Trophoblast cell (in vitro differentiated cells and primary cell): ENCODE results near the gene ABR.

ENCODE experiments used
- DNase-seq, 2 donors: peaks; one replicate each; pipeline ENCODE4 v3.0.0-alpha.2; 2016
- H2AFZ ChIP-seq: 2 replicates; pipeline ENCODE4 v1.6.1; 2013; ENCODE audit warnings: low read length, moderate library complexity, mild to moderate bottlenecking; ENCODE audit not compliant: insufficient read depth, poor library complexity
- H2AK5ac ChIP-seq: 2 replicates; pipeline ENCODE4 v1.6.1; 2013; ENCODE audit warnings: mild to moderate bottlenecking, low read length
- H2BK120ac ChIP-seq: 2 replicates; pipeline ENCODE4 v1.6.1; 2013; ENCODE audit warnings: low read length, mild to moderate bottlenecking, moderate library complexity; ENCODE audit not compliant: insufficient read depth, poor library complexity
- H2BK12ac ChIP-seq: 2 replicates; pipeline ENCODE4 v1.6.1; 2013; ENCODE audit warnings: mild to moderate bottlenecking, low read length, moderate library complexity
- H2BK5ac ChIP-seq: 2 replicates; pipeline ENCODE4 v1.6.1; 2013; ENCODE audit warnings: low read length, low read depth, moderate library complexity, mild to moderate bottlenecking; ENCODE audit not compliant: poor library complexity
- H3K14ac ChIP-seq: 2 replicates; pipeline ENCODE4 v1.6.1; 2013; ENCODE audit warnings: mild to moderate bottlenecking, low read length
- H3K18ac ChIP-seq: 2 replicates; pipeline ENCODE4 v1.6.1; 2013; ENCODE audit warnings: mild to moderate bottlenecking, low read length
- H3K23ac ChIP-seq: 2 replicates; pipeline ENCODE4 v1.6.1; 2013; ENCODE audit warnings: low read length
- H3K27ac ChIP-seq: 2 replicates; pipeline ENCODE4 v1.5.1; 2013; ENCODE audit warnings: low read depth, mild to moderate bottlenecking, inconsistent platforms, low read length, moderate library complexity
- H3K27me3 ChIP-seq: 2 replicates; pipeline ENCODE4 v1.6.1; 2013; ENCODE audit warnings: inconsistent platforms, mild to moderate bottlenecking, low read length, moderate library complexity; ENCODE audit not compliant: insufficient read depth
- H3K36me3 ChIP-seq, 2 experiments: 1 replicate in 1 of 2; 2 replicates in 1 of 2; pipeline ENCODE4 v1.6.1; 2013; ENCODE audit warnings: low read length in 2 of 2, mild to moderate bottlenecking in 2 of 2, moderate library complexity in 1 of 2; ENCODE audit not compliant: insufficient read depth in 2 of 2, control insufficient read depth in 1 of 2
- H3K4ac ChIP-seq: 2 replicates; pipeline ENCODE4 v1.6.1; 2013; ENCODE audit warnings: low read depth, mild to moderate bottlenecking, low read length, moderate library complexity
- H3K4me1 ChIP-seq, 2 experiments: 1 replicate in 1 of 2; 2 replicates in 1 of 2; pipeline ENCODE4 v1.6.1; 2013; ENCODE audit warnings: low read length in 2 of 2, mild to moderate bottlenecking in 2 of 2, moderate library complexity in 1 of 2; ENCODE audit not compliant: insufficient read depth in 2 of 2, control insufficient read depth in 1 of 2
- H3K4me2 ChIP-seq: 2 replicates; pipeline ENCODE4 v1.6.1; 2013; ENCODE audit warnings: inconsistent platforms, mild to moderate bottlenecking, low read length, moderate library complexity
- H3K4me3 ChIP-seq: 2 replicates; pipeline ENCODE4 v1.5.1; 2013; ENCODE audit warnings: mild to moderate bottlenecking, low read depth, low read length, inconsistent platforms
- H3K79me1 ChIP-seq: one replicate; pipeline ENCODE4 v1.6.1; 2013; ENCODE audit warnings: low read length
- H3K79me2 ChIP-seq: 2 replicates; pipeline ENCODE4 v1.6.1; 2013; ENCODE audit warnings: low read length, mild to moderate bottlenecking; ENCODE audit not compliant: control insufficient read depth, insufficient read depth, poor library complexity
- H3K9ac ChIP-seq: 2 replicates; pipeline ENCODE4 v1.6.1; 2013; ENCODE audit warnings: mild to moderate bottlenecking, low read length
- H3K9me3 ChIP-seq: 2 replicates; pipeline ENCODE4 v1.6.1; 2013; ENCODE audit warnings: low read depth, mild to moderate bottlenecking, control low read depth, inconsistent platforms, low read length; ENCODE audit not compliant: insufficient read depth
- H4K12ac ChIP-seq: 2 replicates; pipeline ENCODE4 v1.6.1; 2013; ENCODE audit warnings: low read depth, mild to moderate bottlenecking, low read length, moderate library complexity
- H4K8ac ChIP-seq: 2 replicates; pipeline ENCODE4 v1.6.1; 2013; ENCODE audit warnings: low read depth, mild to moderate bottlenecking, low read length, moderate library complexity
- H4K91ac ChIP-seq: one replicate; pipeline ENCODE4 v1.6.1; 2013; ENCODE audit warnings: low read depth, mild to moderate bottlenecking, low read length, moderate library complexity
- WGBS: extraction: QIAGEN DNeasy Blood & Tissue Kit; methylation state at CpG from one replicate; pipeline ENCODE4 v1.1.7; 2013; ENCODE audit warnings: missing lambda C conversion rate; ENCODE audit not compliant: insufficient read length, insufficient coverage; ENCODE audit errors: extremely low coverage; 5-methylcytosine and 5-hydroxymethylcytosine counted together

ABR gene

GRCh38 chr17:992933-993332, 186.8 kb downstream of the ABR start:
- no peak overlapping the region for H3K18ac ChIP-seq
- no peak overlapping the region for H3K4me3 ChIP-seq
- peaks cover 5% of the 10 kb centered on the region for H3K79me2 ChIP-seq
- H2BK120ac ChIP-seq = no peak overlapping the region
- no peak overlapping the region for H3K4me2 ChIP-seq
- H3K79me1 ChIP-seq = peaks cover 6% of the 10 kb centered on the region
- no peak overlapping the region for H3K23ac ChIP-seq
- H2AFZ ChIP-seq = no peak overlapping the region
- no peak overlapping the region for H4K91ac ChIP-seq
- H3K14ac ChIP-seq = no peak overlapping the region
- peaks cover 0 to 2% of the 10 kb centered on the region in 2 experiments for H3K4me1 ChIP-seq
- peaks cover 1% of the 10 kb centered on the region for H3K9me3 ChIP-seq
- H3K4ac ChIP-seq = no peak overlapping the region
- no peak for DNase-seq
- no peak overlapping the region for H2AK5ac ChIP-seq
- H2BK12ac ChIP-seq = no peak overlapping the region
- H3K27me3 ChIP-seq = no peaks in the 10 kb centered on the region
- no peak overlapping the region for H2BK5ac ChIP-seq
- WGBS = no CpG with 5 or more reads among the region's 13 CpGs
- H3K27ac ChIP-seq = no peak overlapping the region
- no peak overlapping the region for H3K9ac ChIP-seq
- H4K12ac ChIP-seq = no peak overlapping the region
- no peak overlapping the region for H4K8ac ChIP-seq
- H3K36me3 ChIP-seq = no peaks in the 10 kb centered on the region

- no peak overlapping the region for H2BK120ac ChIP-seq
- H4K91ac ChIP-seq = no peak overlapping the region
- no peak overlapping the region for H3K4me3 ChIP-seq
- H3K36me3 ChIP-seq = no peaks in the 10 kb centered on the region
- no peak overlapping the region for H3K18ac ChIP-seq
- H2AFZ ChIP-seq = no peak overlapping the region
- peaks cover 1% of the 10 kb centered on the region for H3K9me3 ChIP-seq
- peaks cover 0 to 3% of the 10 kb centered on the region in 2 experiments for H3K4me1 ChIP-seq
- no peaks in the 10 kb centered on the region for H3K27me3 ChIP-seq
- no CpG with 5 or more reads among the region's 11 CpGs for WGBS
- H2BK12ac ChIP-seq = no peak overlapping the region
- H3K4ac ChIP-seq = no peak overlapping the region
- H3K79me2 ChIP-seq = no peaks in the 10 kb centered on the region
- no peak overlapping the region for H3K27ac ChIP-seq
- H4K12ac ChIP-seq = no peak overlapping the region
- no peak overlapping the region for H3K9ac ChIP-seq
- H3K23ac ChIP-seq = no peak overlapping the region
- no peaks in the 10 kb centered on the region for H3K79me1 ChIP-seq
- H2AK5ac ChIP-seq = no peak overlapping the region
- no peak overlapping the region for H2BK5ac ChIP-seq
- no peak overlapping the region for H3K4me2 ChIP-seq
- no peak overlapping the region for H3K14ac ChIP-seq
- DNase-seq = no peak
- H4K8ac ChIP-seq = no peak overlapping the region
These were observed 191.2 kb downstream of the ABR start for GRCh38 chr17:988561-988960.

- Histone ChIP-seq H2BK5ac (no peak overlapping the region), H2BK12ac (no peak overlapping the region), H4K8ac (no peak overlapping the region), H3K79me1 (no peaks in the 10 kb centered on the region), H3K27ac (no peak overlapping the region), H3K18ac (no peak overlapping the region), H3K79me2 (no peaks in the 10 kb centered on the region), H3K23ac (no peak overlapping the region), H3K36me3 (no peaks in the 10 kb centered on the region), H3K9ac (no peak overlapping the region), H4K12ac (no peak overlapping the region), H3K14ac (no peak overlapping the region), H3K4me2 (no peak overlapping the region), H3K9me3 (peaks cover 1% of the 10 kb centered on the region), H3K4me3 (no peak overlapping the region), H2AK5ac (no peak overlapping the region), H4K91ac (no peak overlapping the region), H3K4me1 (peaks cover 0 to 3% of the 10 kb centered on the region in 2 experiments), H3K27me3 (no peaks in the 10 kb centered on the region), H2AFZ (no peak overlapping the region), H2BK120ac (no peak overlapping the region), H3K4ac (no peak overlapping the region)
- no CpG with 5 or more reads among the region's 15 CpGs for WGBS
- DNase-seq = no peak
These were observed 191.8 kb downstream of the ABR start for GRCh38 chr17:987931-988330.

- Histone ChIP-seq H2BK120ac (no peak overlapping the region), H4K91ac (no peak overlapping the region), H3K23ac (no peak overlapping the region), H3K4me2 (no peak overlapping the region), H3K4ac (no peak overlapping the region), H3K79me1 (no peaks in the 10 kb centered on the region), H2AK5ac (no peak overlapping the region), H3K9me3 (peaks cover 1% of the 10 kb centered on the region), H2BK12ac (no peak overlapping the region), H3K27ac (no peak overlapping the region), H2BK5ac (no peak overlapping the region), H2AFZ (no peak overlapping the region), H3K4me1 (peaks cover 0 to 3% of the 10 kb centered on the region in 2 experiments), H3K18ac (no peak overlapping the region), H3K9ac (no peak overlapping the region), H3K27me3 (no peaks in the 10 kb centered on the region), H3K14ac (no peak overlapping the region), H3K4me3 (no peak overlapping the region), H3K79me2 (no peaks in the 10 kb centered on the region), H3K36me3 (no peaks in the 10 kb centered on the region), H4K8ac (no peak overlapping the region), H4K12ac (no peak overlapping the region)
- no peak for DNase-seq
- WGBS = no CpG with 5 or more reads among the region's 6 CpGs
These were observed 193.4 kb downstream of the ABR start for GRCh38 chr17:986322-986929.
